ENCODE data around the gene YIPF7.

GRCh38 chr4:44701037-44701436 is 49.6 kb upstream of the YIPF7 start:
- no peak for TF ChIP-seq ZBTB1 (CRISPR knock-in tag; IDR thresholded peaks at IDR 0.05; ENCODE audit: borderline replicate concordance, low read depth)
- no peak for TF ChIP-seq SREBF1 (IDR thresholded peaks at IDR 0.05; ENCODE audit: borderline replicate concordance, low read depth, low read length)
- TF ChIP-seq ZNF232 (CRISPR knock-in tag; IDR thresholded peaks at IDR 0.05) = no peak
- TF ChIP-seq NR2C2 (CRISPR knock-in tag; IDR thresholded peaks at IDR 0.05) = no peak
- no peak for TF ChIP-seq NR2C2 (tag; IDR thresholded peaks at IDR 0.05)
